T-helper 22 cell (primary cell): Measurements from ENCODE around the gene RNASEH2C.
"Not testable (repeated sequence)": the region's sequence is repeated elsewhere in the genome, so short reads cannot be mapped to it uniquely, and the experiment has no call there.

Source experiments
- DNase-seq: peaks from one replicate; pipeline ENCODE4 v3.0.0-alpha.2; 2020; ENCODE audit warnings: low read depth

RNASEH2C gene

GRCh38 chr11:65683480-65683879 is 37.1 kb downstream of the RNASEH2C start:
- DNase-seq = not testable (repeated sequence)

GRCh38 chr11:65680192-65680743 is 40.3 kb downstream of the RNASEH2C start:
- DNase-seq = no peak

GRCh38 chr11:65672982-65673381 is 47.6 kb downstream of the RNASEH2C start:
- DNase-seq = no peak

- no peak for DNase-seq
These were observed 48.3 kb downstream of the RNASEH2C start for GRCh38 chr11:65672180-65672860.
